PC-9 (cell line): ENCODE data around the gene POT1. TPM values are rescaled to one million over a fixed set of nuclear protein-coding genes. Genes with fewer than 3 reads are reported as not detected.

Source experiments
- BruUV-seq: library from RNA; stranded (reverse); fragments of 400-500 nt; replicated peaks from 2 replicates; lab custom pipeline; 2021; lab: Mats Ljungman, UMichigan
- CTCF ChIA-PET: fragments of 300-600 bp; sonication (Branson Sonifier 250); formaldehyde crosslinking; loops from one replicate; lab custom pipeline; 2022; ENCODE audit warnings: antibody characterized with exemption; lab: Charles Lee
- POLR2A ChIA-PET: fragments of 300-600 bp; sonication (Branson Sonifier 250); formaldehyde crosslinking; loops from one replicate; lab custom pipeline; 2022; ENCODE audit warnings: antibody characterized with exemption; ENCODE audit not compliant: unreplicated experiment; lab: Charles Lee
- DNase-seq, 2 experiments: peaks; one replicate each; pipeline versions ENCODE4 v3.0.0 to v3.0.0-alpha.2; 2015 to 2022; ENCODE audit warnings: mixed read lengths in 1 of 2
- H2AFZ ChIP-seq: fragments of 200-600 bp; sonication (generic); 2 replicates; pipeline ENCODE4 v1.8.1; 2017; ENCODE audit warnings: antibody characterized with exemption
- H3F3A ChIP-seq: fragments of 200-600 bp; sonication (generic); 2 replicates; pipeline ENCODE4 v1.8.1; 2017; ENCODE audit warnings: antibody characterized with exemption, mild to moderate bottlenecking, low read depth; ENCODE audit not compliant: insufficient read depth
- H3K27ac ChIP-seq: fragments of 200-600 bp; sonication (generic); 2 replicates; pipeline ENCODE4 v1.6.1; 2016; ENCODE audit warnings: mixed run types
- H3K27me3 ChIP-seq: fragments of 200-600 bp; sonication (generic); 2 replicates; pipeline ENCODE4 v1.6.1; 2016; ENCODE audit warnings: low read depth, mixed run types; ENCODE audit not compliant: insufficient read depth
- H3K36me3 ChIP-seq: fragments of 200-600 bp; sonication (generic); 2 replicates; pipeline ENCODE4 v1.6.1; 2016; ENCODE audit warnings: low read depth, mixed run types
- H3K4me1 ChIP-seq: fragments of 200-600 bp; sonication (generic); replicated peaks from 2 replicates; pipeline ENCODE4 v1.6.1; 2016; ENCODE audit warnings: mixed run types; ENCODE audit not compliant: insufficient read depth
- H3K4me2 ChIP-seq: fragments of 200-600 bp; sonication (generic); 2 replicates; pipeline ENCODE4 v1.6.1; 2017; ENCODE audit warnings: mixed run types
- H3K4me3 ChIP-seq: fragments of 200-600 bp; sonication (generic); 2 replicates; pipeline ENCODE4 v1.6.1; 2016; ENCODE audit warnings: mixed run types
- H3K79me2 ChIP-seq: fragments of 200-600 bp; sonication (generic); 2 replicates; pipeline ENCODE4 v1.6.1; 2017; ENCODE audit warnings: low read depth, mixed run types
- H3K9me2 ChIP-seq: fragments of 200-600 bp; sonication (generic); 2 replicates; pipeline ENCODE4 v1.8.1; 2017; ENCODE audit warnings: mild to moderate bottlenecking; ENCODE audit not compliant: insufficient read depth
- H3K9me3 ChIP-seq: fragments of 200-600 bp; sonication (generic); 2 replicates; pipeline ENCODE4 v1.8.1; 2016; ENCODE audit warnings: low read depth; ENCODE audit not compliant: insufficient read depth
- H4K20me1 ChIP-seq: fragments of 200-600 bp; sonication (generic); 2 replicates; pipeline ENCODE4 v1.8.1; 2017; ENCODE audit not compliant: insufficient read depth
- CTCF ChIP-seq: fragments of 200-600 bp; sonication (generic); conservative IDR thresholded peaks from 2 replicates; pipeline ENCODE4 v1.6.1; 2017; ENCODE audit warnings: mixed run types, antibody characterized with exemption, mild to moderate bottlenecking, moderate library complexity
- EZH2 ChIP-seq: fragments of 200-600 bp; sonication (generic); IDR thresholded peaks from 2 replicates; pipeline ENCODE4 v1.8.0; 2017; ENCODE audit warnings: antibody characterized with exemption, low read depth
- intact Hi-C: fragments of 100-400 bp; cut with micrococcal nuclease; formaldehyde crosslinking; loops from one replicate; pipeline ENCODE4 v1.10.0; 2022; ENCODE audit not compliant: unreplicated experiment
- total RNA-seq: library from RNA; stranded (reverse); gene quantifications from 2 replicates; pipeline ENCODE4 v1.2.3, GENCODE V29; 2021

Gene POT1
- total RNA-seq, 1 experiment from 2014 or later: 46.9 TPM

GRCh38 chr7:124840435-124840834 lies 89.2 kb downstream of the POT1 start:
- intact Hi-C loops: loop anchor here (5.0 kb wide), 1 partner anchor 683 kb away; no protein-coding TSS in a partner anchor
- Histone ChIP-seq H4K20me1 (no peaks in the 10 kb centered on the region), H3K4me3 (no peak overlapping the region), H3K27me3 (no peaks in the 10 kb centered on the region), H3F3A (no peaks in the 10 kb centered on the region), H3K9me2 (no peaks in the 10 kb centered on the region), H3K4me1 (no peaks in the 10 kb centered on the region), H3K4me2 (no peak overlapping the region), H2AFZ (no peak overlapping the region), H3K36me3 (no peaks in the 10 kb centered on the region), H3K9me3 (no peaks in the 10 kb centered on the region; the same call in 1 of the 2 replicates), H3K79me2 (no peaks in the 10 kb centered on the region), H3K27ac (no peak overlapping the region)
- ChIA-PET POLR2A (no interaction called here), CTCF (no interaction called here)
- TF ChIP-seq EZH2 (no peak), CTCF (peak; percentile 33)
- BruUV-seq: no TSS peak
- no peak for DNase-seq

GRCh38 chr7:124839687-124840086 lies 89.9 kb downstream of the POT1 start:
- H3K9me2 ChIP-seq: no peaks in the 10 kb centered on the region
- no TSS peak for BruUV-seq
- no peak overlapping the region for H3K4me2 ChIP-seq
- intact Hi-C loops: loop anchor here (5.0 kb wide), 1 partner anchor 682 kb away; no protein-coding TSS in a partner anchor
- no peaks in the 10 kb centered on the region for H3K4me1 ChIP-seq
- H4K20me1 ChIP-seq: no peaks in the 10 kb centered on the region
- DNase-seq: no peak
- no peak overlapping the region for H3K4me3 ChIP-seq
- H3K36me3 ChIP-seq: no peaks in the 10 kb centered on the region
- H3F3A ChIP-seq: no peaks in the 10 kb centered on the region
- ChIA-PET POLR2A (interaction anchor here (0.5 kb wide), 1 partner anchor 685 kb away, joined by 4 read pairs; no protein-coding TSS in a partner anchor), CTCF (no interaction called here)
- H3K27ac ChIP-seq: no peak overlapping the region
- H3K79me2 ChIP-seq: no peaks in the 10 kb centered on the region
- H3K9me3 ChIP-seq: no peaks in the 10 kb centered on the region; the same call in 1 of the 2 replicates
- no peaks in the 10 kb centered on the region for H3K27me3 ChIP-seq
- TF ChIP-seq CTCF: no peak
- TF ChIP-seq EZH2: no peak
- H2AFZ ChIP-seq: no peak overlapping the region

- Histone ChIP-seq H3K9me3 (no peaks in the 10 kb centered on the region), H3K79me2 (no peaks in the 10 kb centered on the region), H3K36me3 (no peaks in the 10 kb centered on the region), H3K27me3 (no peaks in the 10 kb centered on the region), H3K9me2 (no peaks in the 10 kb centered on the region), H3K4me2 (no peak overlapping the region), H3K27ac (no peak overlapping the region), H3K4me3 (no peak overlapping the region), H3K4me1 (no peaks in the 10 kb centered on the region), H3F3A (no peaks in the 10 kb centered on the region), H4K20me1 (no peaks in the 10 kb centered on the region), H2AFZ (no peak overlapping the region)
- intact Hi-C loops: no loop called here
- DNase-seq: no peak
- no TSS peak for BruUV-seq
- TF ChIP-seq EZH2 (no peak), CTCF (no peak)
- ChIA-PET POLR2A (no interaction called here), CTCF (no interaction called here)
Measured at GRCh38 chr7:124836173-124836572, 93.5 kb downstream of the POT1 start.
